Putamen (tissue), 1 donor: Measurements from ENCODE around the gene CORO2B.
"Not testable (repeated sequence)": the region's sequence is repeated elsewhere in the genome, so short reads cannot be mapped to it uniquely, and the experiment has no call there.

Experiments
- DNase-seq: peaks from one replicate; pipeline ENCODE4 v3.0.0-alpha.2; 2016; ENCODE audit warnings: low spot score

CORO2B gene

GRCh38 chr15:68630211-68630555 is 51.4 kb downstream of the CORO2B start:
- DNase-seq = no peak

- DNase-seq = no peak
Measured at GRCh38 chr15:68630836-68631235, 52.0 kb downstream of the CORO2B start.

GRCh38 chr15:68631601-68632051 is 52.8 kb downstream of the CORO2B start:
- no peak for DNase-seq

GRCh38 chr15:68632101-68632500 is 53.3 kb downstream of the CORO2B start:
- no peak for DNase-seq

GRCh38 chr15:68633231-68634121 is 54.7 kb downstream of the CORO2B start:
- DNase-seq = no peak

GRCh38 chr15:68634122-68634482 is 55.3 kb downstream of the CORO2B start:
- no peak for DNase-seq

- no peak for DNase-seq
Measured at GRCh38 chr15:68634531-68634930, 55.7 kb downstream of the CORO2B start.

- no peak for DNase-seq
Measured at GRCh38 chr15:68635141-68635540, 56.3 kb downstream of the CORO2B start.

- no peak for DNase-seq
Measured at GRCh38 chr15:68636256-68636655, 57.5 kb downstream of the CORO2B start.

GRCh38 chr15:68637767-68638404 is 59.1 kb downstream of the CORO2B start:
- DNase-seq = no peak

- DNase-seq = no peak
Measured at GRCh38 chr15:68638953-68639515, 60.2 kb downstream of the CORO2B start.

GRCh38 chr15:68639926-68640600 is 61.3 kb downstream of the CORO2B start:
- no peak for DNase-seq

GRCh38 chr15:68640791-68641331 is 62.1 kb downstream of the CORO2B start:
- no peak for DNase-seq

GRCh38 chr15:68641376-68641775 is 62.6 kb downstream of the CORO2B start:
- no peak for DNase-seq

- DNase-seq = no peak
Measured at GRCh38 chr15:68642491-68642845, 63.7 kb downstream of the CORO2B start.

- no peak for DNase-seq
Measured at GRCh38 chr15:68643216-68643830, 64.5 kb downstream of the CORO2B start.

- no peak for DNase-seq
Measured at GRCh38 chr15:68644083-68644904, 65.5 kb downstream of the CORO2B start.

- no peak for DNase-seq
Measured at GRCh38 chr15:68644996-68645395, 66.2 kb downstream of the CORO2B start.

GRCh38 chr15:68646156-68646555 is 67.4 kb downstream of the CORO2B start:
- DNase-seq = peak; percentile 85

GRCh38 chr15:68646696-68647095 is 67.9 kb downstream of the CORO2B start:
- no peak for DNase-seq

- not testable (repeated sequence) for DNase-seq
Measured at GRCh38 chr15:68647361-68647760, 68.6 kb downstream of the CORO2B start.
